ENCODE data around the gene NDUFV3.

- TF ChIP-seq EZH2 (IDR thresholded peaks at IDR 0.05; ENCODE audit: low read depth, unreplicated experiment), result no peak
- TF ChIP-seq REST (IDR thresholded peaks at IDR 0.05; ENCODE audit: unreplicated experiment), result no peak
Observed at GRCh38 chr21:42850463-42850862, 42.6 kb upstream of the NDUFV3 start.

Data from GM23338 (cell line).